ENCODE measurements around the gene CDIPT.

DNA sequence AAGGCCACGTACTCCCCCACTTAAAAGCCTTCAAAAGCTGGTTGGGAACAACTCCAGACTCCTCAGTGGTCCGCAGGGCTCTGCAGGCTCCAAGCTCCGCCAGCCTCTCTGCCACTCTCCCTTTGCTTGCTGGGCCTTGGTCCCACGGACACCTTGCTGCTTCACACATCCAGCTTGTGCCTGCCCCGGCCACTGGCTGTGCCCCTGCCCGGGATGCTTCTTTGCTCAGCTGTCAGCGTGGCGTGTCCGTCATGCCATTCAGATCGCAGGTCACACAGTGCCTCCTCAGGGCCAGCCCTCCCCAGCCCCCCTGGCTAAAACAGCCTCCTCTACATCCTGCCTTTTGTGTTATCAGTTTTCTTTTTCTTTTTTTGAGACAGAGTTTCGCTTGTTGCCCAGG lies 49.1 kb upstream of the CDIPT start:
- TF ChIP-seq EZH2 (IDR thresholded peaks at IDR 0.05; ENCODE audit: insufficient read depth, poor library complexity, severe bottlenecking) (no peak), EZH2phosphoT487 (IDR thresholded peaks at IDR 0.05; ENCODE audit: insufficient read depth, low read depth) (no peak)
